ENCODE data around the gene PSMG3.

PSMG3 gene

GRCh38 chr7:1544896-1545416, 24.9 kb downstream of the PSMG3 start:
- no peak for DNase-seq (ENCODE audit: low read depth in 2 of 2)

- DNase-seq (ENCODE audit: low read depth in 2 of 2), result no peak
Measured at GRCh38 chr7:1544178-1544895, 25.5 kb downstream of the PSMG3 start.

- no peak for DNase-seq (ENCODE audit: low read depth in 2 of 2)
Measured at GRCh38 chr7:1543826-1544177, 26.0 kb downstream of the PSMG3 start.

- no peak for DNase-seq (ENCODE audit: low read depth in 2 of 2)
Measured at GRCh38 chr7:1542841-1543747, 26.7 kb downstream of the PSMG3 start.

- DNase-seq (ENCODE audit: low read depth in 2 of 2), result no peak
Measured at GRCh38 chr7:1542329-1542728, 27.5 kb downstream of the PSMG3 start.

GRCh38 chr7:1541431-1542162, 28.2 kb downstream of the PSMG3 start:
- no peak for DNase-seq (ENCODE audit: low read depth in 2 of 2)

GRCh38 chr7:1540776-1541271, 29.0 kb downstream of the PSMG3 start:
- DNase-seq (ENCODE audit: low read depth in 2 of 2), result no peak

GRCh38 chr7:1539882-1540775, 29.7 kb downstream of the PSMG3 start:
- no peak for DNase-seq (ENCODE audit: low read depth in 2 of 2)

GRCh38 chr7:1539181-1539881, 30.5 kb downstream of the PSMG3 start:
- no peak for DNase-seq (ENCODE audit: low read depth in 2 of 2)

- DNase-seq (ENCODE audit: low read depth in 2 of 2), result no peak
Measured at GRCh38 chr7:1538544-1539180, 31.2 kb downstream of the PSMG3 start.

- DNase-seq (ENCODE audit: low read depth in 2 of 2), result no peak
Measured at GRCh38 chr7:1537535-1538412, 32.1 kb downstream of the PSMG3 start.

- DNase-seq (ENCODE audit: low read depth in 2 of 2), result no peak
Measured at GRCh38 chr7:1536743-1537534, 32.9 kb downstream of the PSMG3 start.

- no peak for DNase-seq (ENCODE audit: low read depth in 2 of 2)
Measured at GRCh38 chr7:1536455-1536742, 33.4 kb downstream of the PSMG3 start.

GRCh38 chr7:1535701-1536454, 34.0 kb downstream of the PSMG3 start:
- DNase-seq (ENCODE audit: low read depth in 2 of 2), result no peak

GRCh38 chr7:1535100-1535458, 34.8 kb downstream of the PSMG3 start:
- no peak for DNase-seq (ENCODE audit: low read depth in 2 of 2)

- no peak for DNase-seq (ENCODE audit: low read depth in 2 of 2)
Measured at GRCh38 chr7:1534330-1535099, 35.3 kb downstream of the PSMG3 start.
